CD4-positive, alpha-beta T cell treated with Interleukin-2 at 100 ng/mL for 4 hours (primary cell): ENCODE measurements around the gene PVALEF.

Experiments
- DNase-seq: peaks from one replicate; pipeline ENCODE4 v3.0.0-alpha.2; 2020; ENCODE audit warnings: low spot score

PVALEF gene

DNA sequence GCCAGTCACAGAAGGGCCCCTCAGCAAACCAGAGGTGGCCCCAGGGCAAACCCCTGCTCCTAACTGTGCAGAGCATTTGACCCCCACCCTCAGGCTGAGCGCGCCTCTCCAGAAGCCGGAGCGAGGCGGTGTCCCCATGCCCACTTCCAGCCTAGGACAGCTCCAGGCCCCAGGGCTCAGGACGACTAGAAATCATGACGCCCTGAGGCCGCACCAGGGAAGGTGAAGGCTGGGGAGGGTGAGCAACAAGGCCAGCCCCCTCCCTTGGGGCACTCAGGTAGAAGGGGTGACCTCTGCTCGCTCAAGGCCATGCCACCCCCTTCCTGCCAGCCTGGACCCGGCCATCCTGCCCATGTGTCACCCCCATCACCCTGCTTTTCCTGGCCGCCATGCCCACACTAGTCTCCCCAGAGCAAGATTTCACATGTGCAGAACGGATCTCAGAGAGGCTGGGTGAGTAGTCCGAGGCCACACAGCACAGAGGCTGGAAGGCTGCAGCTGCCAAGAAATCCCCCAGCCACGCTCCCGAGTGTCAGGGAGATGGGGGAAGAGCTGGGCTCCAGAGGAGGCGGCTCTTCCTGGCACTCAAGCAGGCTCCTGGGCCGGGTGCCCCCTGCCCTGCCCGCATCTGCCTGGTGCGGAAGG lies 2.1 kb upstream of the PVALEF start:
- DNase-seq: no peak

DNA sequence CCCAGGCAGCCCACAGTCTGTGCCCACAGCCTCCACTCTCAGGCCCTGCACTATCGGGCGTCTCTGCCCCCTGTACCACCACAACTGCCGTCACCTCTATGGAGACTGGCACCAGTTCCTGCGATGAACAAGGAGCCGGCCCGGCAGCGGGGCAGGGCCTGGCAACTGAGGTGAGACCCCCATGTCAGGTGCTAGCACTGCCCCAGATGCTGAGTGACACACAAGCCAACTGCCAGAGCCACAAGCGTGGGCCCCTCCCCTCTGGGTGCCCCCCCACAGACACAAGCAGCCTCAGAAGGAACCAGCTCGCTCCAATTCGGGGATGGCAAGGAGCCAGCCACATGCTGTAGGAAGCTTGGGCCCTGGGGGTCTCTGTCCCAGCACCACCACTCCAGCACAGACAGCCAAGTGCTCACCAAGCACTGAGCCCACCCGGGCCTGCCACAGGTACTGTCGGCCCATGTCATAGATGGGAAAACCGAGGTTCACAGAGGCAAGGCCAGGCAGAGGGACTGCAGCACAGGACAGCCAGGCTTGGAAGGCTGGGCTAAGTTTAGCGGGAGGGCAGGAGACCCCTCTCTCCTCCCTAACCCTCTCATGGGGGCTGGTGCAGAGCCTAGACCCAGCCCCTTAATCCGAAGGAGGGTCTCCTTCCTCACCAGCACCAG lies 1.5 kb upstream of the PVALEF start:
- DNase-seq: no peak

DNA sequence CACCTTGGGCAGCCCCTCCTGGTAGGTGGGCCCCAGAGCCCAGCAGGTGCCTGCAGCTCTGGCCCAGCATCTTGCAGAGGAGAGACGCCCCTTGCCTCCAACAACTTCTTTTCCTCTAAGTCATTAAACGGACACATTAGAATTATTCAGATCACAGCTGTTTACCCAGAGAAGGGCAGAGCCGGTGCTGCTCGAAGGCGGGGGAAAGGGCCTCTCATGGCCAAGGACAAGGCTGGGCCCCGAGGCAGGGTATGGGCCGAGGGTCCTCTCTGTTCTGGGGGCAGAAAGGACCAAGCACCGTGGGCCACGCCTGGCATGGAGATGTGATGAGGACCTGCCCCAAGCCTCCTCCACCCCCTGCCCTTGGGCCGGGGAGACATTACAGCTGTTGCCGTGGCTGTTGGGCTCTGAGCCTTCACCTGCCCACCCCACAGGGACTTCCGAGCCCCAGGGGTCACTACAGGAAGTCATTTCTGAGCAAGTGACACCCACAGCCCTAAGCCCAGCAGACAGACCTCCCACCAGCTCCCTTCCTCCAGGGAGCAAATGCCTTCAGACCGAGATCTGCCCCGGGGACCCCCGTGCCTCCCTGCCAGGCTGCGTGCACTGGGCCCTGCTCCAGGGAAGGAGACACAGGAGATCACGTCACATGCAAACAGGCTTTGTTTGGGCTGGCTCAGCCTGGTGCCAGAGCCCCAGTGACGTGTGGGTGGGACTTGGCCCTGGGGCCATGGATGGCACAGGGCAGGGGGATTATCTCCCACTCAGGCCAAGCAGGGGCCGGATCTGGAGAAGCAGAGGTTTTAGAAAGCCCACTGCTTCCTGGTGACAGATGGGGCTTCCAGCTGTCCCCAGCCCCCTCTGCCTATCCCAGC lies 699 bp upstream of the PVALEF start:
- DNase-seq: no peak

DNA sequence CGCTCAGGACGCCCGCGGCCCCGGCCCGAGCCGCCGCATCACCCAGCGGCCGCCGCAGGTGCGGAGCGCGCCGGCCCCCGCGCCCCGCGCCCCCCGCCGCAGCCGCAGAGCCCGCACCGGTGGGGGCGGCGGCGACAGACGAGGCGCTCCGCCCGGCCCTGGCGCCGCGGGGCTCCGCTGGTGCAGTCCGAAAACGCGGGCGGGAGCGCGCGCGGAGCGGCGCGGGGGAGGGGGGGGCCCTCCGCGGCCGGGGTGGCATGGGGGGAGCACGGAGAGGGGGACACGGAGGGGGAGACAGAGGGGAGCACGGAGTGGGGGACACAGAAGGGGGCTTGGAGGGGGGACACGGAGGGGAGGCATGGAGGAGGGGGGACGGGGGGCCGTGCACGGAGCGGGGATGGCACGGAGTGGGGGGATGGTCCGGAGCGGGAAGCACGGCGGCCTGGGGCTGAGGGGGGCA lies 756 bp downstream of the PVALEF start, which contains the start of gene AATK:
Gene AATK (minus strand): TSS at position 189 of the 460 bp plus-strand sequence. CDS start 229 bp downstream, outside the sequence.
- DNase-seq: no peak

DNA sequence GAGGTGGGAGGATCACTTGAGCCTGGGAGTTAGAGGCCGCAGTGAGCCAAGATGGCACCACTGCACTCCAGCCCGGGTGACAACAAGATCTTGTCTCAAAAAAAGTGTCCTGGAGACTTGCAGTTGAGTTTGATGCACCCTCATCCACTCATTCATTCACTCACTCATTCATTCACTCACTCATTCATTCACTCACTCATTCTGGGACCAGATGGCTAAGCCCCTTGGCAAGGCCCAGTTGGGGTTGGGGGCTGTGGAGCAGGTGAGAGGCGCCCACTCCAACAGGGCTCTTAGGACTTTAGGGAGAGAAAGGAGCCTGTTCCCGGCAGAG lies 1.9 kb downstream of the PVALEF start:
- DNase-seq: no peak

GRCh38 chr17:81167638-81168037 lies 2.3 kb downstream of the PVALEF start:
- no peak for DNase-seq

GRCh38 chr17:81169870-81170309 lies 4.6 kb downstream of the PVALEF start:
- no peak for DNase-seq

- DNase-seq: no peak
Measured at GRCh38 chr17:81170727-81171494, 5.6 kb downstream of the PVALEF start.

DNA sequence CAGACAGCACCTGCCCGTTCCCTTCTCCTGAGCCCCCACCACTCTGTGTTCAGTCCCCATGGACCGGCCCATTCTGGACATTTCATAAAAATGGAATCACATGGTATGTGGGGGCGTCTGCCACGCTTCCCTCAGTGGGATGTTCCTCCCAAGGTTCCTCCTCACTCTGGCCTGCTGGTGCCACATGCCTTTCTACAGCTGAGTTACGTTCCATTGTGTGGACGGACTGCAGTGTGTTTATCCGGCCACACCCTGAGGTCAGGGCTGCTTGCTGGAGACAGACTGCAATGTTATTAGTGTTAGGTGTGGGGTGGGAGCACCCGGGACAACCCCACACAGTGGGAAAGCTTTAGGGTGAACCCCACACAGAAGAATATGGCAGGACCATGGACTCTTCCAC lies 6.6 kb downstream of the PVALEF start:
- DNase-seq: no peak

DNA sequence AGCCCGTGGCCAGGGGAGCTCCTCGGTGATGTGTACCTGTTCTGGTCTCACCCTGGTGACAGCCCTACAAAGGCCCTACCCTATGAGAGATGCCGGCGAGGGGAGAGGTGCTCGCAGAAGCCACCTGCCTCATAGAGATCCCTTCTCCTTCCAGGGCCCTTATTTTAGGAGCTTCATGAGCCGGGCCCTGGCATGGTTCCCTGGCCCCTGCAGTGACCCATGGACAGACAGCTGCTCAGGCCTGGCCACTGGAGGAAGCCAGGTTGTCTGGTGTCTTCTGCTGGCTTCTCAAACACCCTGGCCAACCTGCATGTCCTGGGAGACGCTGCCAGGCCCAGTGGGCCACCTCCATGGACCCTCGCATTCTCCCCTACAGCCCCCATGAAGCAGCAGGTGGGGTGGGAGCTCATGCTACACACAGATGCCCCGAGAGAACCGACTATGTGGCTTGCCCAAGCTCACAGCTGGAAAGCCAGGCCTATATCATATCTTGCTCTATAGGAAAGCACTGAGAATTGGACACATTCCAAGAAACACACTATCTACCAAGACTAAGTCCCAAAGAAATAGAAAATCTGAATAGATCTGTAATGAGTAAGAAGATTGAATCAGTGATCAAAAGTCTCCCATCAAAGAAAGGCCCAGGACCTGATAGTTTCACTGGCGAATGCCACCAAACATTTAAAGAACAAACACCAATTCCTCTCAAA lies 7.9 kb downstream of the PVALEF start:
- DNase-seq: no peak

DNA sequence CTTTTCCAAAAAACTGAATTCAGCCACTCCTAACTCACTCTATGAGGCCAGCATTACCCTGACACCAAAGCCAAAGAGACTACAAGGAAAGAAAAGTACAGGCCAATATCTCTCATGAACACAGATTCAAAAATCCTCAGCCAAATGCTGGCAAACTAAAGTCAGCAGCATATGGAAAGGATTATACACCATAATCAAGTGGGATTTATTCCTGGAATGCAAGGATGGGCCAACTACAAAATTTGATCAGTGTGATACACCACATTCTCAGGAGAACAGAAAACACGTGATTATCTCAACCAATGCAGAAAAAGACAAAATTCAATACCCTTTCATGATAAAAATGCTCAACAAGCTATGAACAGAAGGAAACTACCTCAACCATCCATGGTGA lies 8.5 kb downstream of the PVALEF start:
- DNase-seq: no peak

- no peak for DNase-seq
Measured at GRCh38 chr17:81176666-81177065, 11.4 kb downstream of the PVALEF start.

- no peak for DNase-seq
Measured at GRCh38 chr17:81178136-81179091, 13.1 kb downstream of the PVALEF start.

- no peak for DNase-seq
Measured at GRCh38 chr17:81179220-81179619, 13.9 kb downstream of the PVALEF start.

DNA sequence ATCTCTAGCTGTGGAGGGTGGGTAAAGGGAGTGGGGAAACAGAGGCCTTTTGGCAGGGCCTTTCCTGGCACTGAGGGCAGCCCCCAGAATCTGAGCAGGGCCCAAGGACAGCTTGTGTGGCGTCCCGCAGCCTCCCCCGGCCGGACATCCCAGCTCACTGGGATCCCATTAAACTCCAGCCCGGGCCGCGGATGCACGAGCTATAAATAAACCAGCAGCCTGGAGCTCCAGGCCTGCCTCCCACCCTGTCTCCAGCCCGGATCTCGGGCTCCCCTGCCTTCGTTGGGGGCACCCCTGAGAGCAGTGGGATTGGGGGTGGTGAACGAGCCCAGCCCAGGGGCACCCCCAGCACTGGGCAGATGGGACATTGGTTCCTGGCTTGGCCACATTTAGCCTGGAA lies 14.6 kb downstream of the PVALEF start:
- no peak for DNase-seq

- no peak for DNase-seq
Measured at GRCh38 chr17:81180836-81181810, 15.8 kb downstream of the PVALEF start.

DNA sequence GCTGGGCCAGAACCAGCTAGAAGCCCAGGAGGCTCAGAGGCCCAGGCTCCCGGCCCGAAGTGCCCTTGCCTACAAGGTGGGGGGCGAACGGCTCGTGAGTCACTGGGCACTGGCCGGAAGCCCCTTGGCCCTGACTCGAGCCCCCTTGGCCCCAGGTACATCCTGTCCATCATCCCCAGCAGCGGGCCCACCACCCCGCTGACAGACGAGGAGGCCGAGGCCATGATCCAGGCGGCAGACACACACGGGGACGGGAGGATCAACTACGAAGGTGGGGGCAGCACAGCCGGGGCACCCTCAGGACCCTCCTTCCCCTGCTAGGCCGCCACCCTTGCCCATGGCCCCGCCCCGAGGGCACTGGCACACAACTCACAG lies 16.5 kb downstream of the PVALEF start:
- no peak for DNase-seq

DNA sequence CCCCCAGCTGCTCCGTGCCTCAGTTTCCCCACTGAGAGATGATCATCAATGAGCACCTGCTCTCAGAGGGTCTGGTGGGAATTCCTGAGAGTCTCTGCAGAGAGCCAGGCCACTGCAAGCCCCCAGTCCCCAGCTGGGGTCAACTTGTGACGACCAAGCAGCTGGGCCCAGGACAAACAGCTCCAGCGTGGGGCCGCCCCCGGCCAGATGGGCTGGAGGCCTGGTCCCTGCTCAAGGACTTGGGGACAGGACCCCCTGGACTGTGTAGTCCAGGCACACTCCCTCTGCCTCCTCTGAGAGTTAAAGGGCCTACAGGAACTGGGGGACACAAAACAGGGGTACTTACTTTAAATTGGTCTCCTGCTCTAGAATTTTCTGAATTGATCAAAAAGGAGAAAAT lies 17.3 kb downstream of the PVALEF start:
- DNase-seq: no peak

DNA sequence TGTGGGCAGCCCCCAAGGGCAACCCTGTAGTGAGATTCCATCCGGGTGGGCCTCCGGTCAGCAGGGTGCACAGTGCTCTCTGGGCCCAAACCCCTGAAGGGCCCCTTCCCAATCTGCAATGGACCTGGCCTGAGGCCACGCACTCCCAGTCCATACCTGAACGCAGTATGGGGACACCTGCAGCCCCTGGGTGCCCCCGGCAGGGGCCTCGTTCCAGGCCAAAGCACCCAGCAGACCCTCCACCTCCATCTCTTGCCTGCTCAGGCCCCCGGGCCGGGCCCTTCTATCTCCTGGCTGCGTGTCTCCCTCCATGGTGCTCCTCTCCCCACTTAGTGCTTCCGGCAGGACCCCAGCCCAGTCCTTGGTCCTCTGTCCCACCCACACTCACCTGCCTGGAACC lies 18.0 kb downstream of the PVALEF start:
- no peak for DNase-seq
